ENCODE data around the gene HSD11B2. TPM values are rescaled to one million over a fixed set of nuclear protein-coding genes. Genes with fewer than 3 reads are reported as not detected.

The HSD11B2 gene
- total RNA-seq, 1 experiment from 2014 or later: 33.5 TPM

DNA sequence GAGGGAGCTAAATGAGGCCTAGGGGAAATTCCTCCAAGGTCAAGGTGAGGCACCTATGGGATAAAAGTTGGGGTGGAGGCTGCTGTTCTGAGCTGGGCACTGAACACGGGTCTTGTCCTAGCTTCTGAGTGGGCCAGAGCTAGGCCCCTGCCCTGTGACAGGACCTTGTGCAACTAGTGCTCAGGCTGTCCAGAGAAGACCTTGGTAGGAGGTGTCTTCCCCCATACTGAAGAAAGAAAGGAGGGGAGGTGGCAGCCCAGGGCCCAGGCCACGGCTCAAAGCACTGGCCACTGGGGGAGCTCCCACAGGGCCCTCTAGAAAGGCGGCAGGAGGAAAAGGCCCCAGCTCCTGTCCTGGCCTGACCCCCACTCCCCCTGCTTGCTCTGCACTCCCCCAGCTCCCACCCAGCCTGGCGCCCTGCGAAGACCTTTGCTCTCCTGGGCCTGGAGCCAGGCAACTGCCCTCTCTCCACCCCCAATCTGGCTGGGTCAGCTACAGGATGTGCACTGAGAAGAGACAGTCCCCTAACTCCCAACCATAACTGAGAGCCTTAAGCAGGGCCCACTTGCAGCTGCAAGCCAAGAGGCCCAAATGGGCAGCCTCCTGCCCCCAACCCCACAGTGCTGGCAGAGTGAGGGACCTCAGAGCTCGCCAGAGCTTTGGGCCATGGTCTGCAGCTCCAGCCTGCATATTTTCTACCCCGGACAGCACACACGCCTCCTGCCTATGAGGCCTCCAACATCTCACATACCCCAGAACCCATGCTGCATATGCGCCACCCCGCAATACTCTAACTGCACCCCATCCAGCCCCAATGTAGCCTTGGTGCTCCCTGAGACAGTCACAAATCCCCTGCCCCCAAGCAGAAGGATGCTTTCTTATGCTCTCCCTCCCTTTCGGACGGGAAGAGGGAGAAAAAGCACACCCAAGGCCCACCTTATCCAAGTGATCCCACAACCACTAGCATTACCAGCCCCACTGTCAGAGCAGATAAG, 15.3 kb downstream of the HSD11B2 start:
- no peak overlapping the region for H3K23ac ChIP-seq (ENCODE audit: insufficient read length, low read depth, low read length)
- H3K4me2 ChIP-seq (ENCODE audit: insufficient read depth, insufficient read length, low read length): no peak overlapping the region
- no peaks in the 10 kb centered on the region for H3K27me3 Mint-ChIP-seq (ENCODE audit: low read depth)
- no peak overlapping the region for H2BK20ac ChIP-seq (ENCODE audit: low read depth, low read length, poor library complexity, severe bottlenecking)
- no peak overlapping the region for H3T11ph ChIP-seq (ENCODE audit: low read length)
- no peaks in the 10 kb centered on the region for H3K79me1 ChIP-seq (ENCODE audit: insufficient read depth, low read depth, low read length, poor library complexity, severe bottlenecking)
- no peak for DNase-seq
- H2BK5ac ChIP-seq (ENCODE audit: insufficient read length, low read length): no peak overlapping the region
- H2BK15ac ChIP-seq (ENCODE audit: low read depth, low read length): no peak overlapping the region
- H2BK12ac ChIP-seq (ENCODE audit: insufficient read length, low read depth, low read length): no peak overlapping the region
- no peak overlapping the region for H4K8ac ChIP-seq (replicated peaks; ENCODE audit: insufficient read length, low read depth, low read length)
- no peaks in the 10 kb centered on the region for H3K4me1 ChIP-seq (ENCODE audit: insufficient read depth, low read length)
- peak overlapping the region in 2 of 3 experiments; percentile 44 to 65; a peak in 3 of 7 replicates for H3K27ac Mint-ChIP-seq
- H3K14ac ChIP-seq (ENCODE audit: insufficient read depth, low read length): no peak overlapping the region; the same call in 1 of the 2 replicates
- H4K20me1 ChIP-seq (ENCODE audit: control insufficient read depth, insufficient read depth, insufficient read length): no peaks in the 10 kb centered on the region
- H3K4me3 Mint-ChIP-seq: no peak overlapping the region
- H3K36me3 Mint-ChIP-seq (ENCODE audit: insufficient read depth in 1 of 3, low read depth in 3 of 3): peaks cover 0 to 21% (median 11%) of the 10 kb centered on the region in 3 experiments; a peak in 6 of 7 replicates
- peaks cover 16 to 17% of the 10 kb centered on the region in 2 experiments for H3K4me1 Mint-ChIP-seq
- no peak overlapping the region for H2AK5ac ChIP-seq (ENCODE audit: insufficient read length, low read length)
- H3K27me3 ChIP-seq (ENCODE audit: insufficient read depth, low read length): no peaks in the 10 kb centered on the region
- TF ChIP-seq, protein P1, sequence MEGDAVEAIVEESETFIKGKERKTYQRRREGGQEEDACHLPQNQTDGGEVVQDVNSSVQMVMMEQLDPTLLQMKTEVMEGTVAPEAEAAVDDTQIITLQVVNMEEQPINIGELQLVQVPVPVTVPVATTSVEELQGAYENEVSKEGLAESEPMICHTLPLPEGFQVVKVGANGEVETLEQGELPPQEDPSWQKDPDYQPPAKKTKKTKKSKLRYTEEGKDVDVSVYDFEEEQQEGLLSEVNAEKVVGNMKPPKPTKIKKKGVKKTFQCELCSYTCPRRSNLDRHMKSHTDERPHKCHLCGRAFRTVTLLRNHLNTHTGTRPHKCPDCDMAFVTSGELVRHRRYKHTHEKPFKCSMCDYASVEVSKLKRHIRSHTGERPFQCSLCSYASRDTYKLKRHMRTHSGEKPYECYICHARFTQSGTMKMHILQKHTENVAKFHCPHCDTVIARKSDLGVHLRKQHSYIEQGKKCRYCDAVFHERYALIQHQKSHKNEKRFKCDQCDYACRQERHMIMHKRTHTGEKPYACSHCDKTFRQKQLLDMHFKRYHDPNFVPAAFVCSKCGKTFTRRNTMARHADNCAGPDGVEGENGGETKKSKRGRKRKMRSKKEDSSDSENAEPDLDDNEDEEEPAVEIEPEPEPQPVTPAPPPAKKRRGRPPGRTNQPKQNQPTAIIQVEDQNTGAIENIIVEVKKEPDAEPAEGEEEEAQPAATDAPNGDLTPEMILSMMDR (conservative IDR thresholded peaks at IDR 0.05): no peak
- H3K27ac ChIP-seq (ENCODE audit: insufficient read length, low read depth, low read length): no peak overlapping the region
- no peak overlapping the region for H4K5ac ChIP-seq (ENCODE audit: insufficient read length, low read depth, low read length)
- no peak overlapping the region for H4K91ac ChIP-seq (ENCODE audit: insufficient read length, low read depth, low read length)
- no peaks in the 10 kb centered on the region for H3K9me3 ChIP-seq (ENCODE audit: control insufficient read depth, low read depth, low read length)
- no peak overlapping the region for H2AFZ ChIP-seq (ENCODE audit: low read length)
- no peaks in the 10 kb centered on the region for H3K79me2 ChIP-seq (ENCODE audit: insufficient read depth, low read length)
- H3K23me2 ChIP-seq (ENCODE audit: insufficient read length, low read depth, low read length, poor library complexity, severe bottlenecking): no peaks in the 10 kb centered on the region
- H3K56ac ChIP-seq (ENCODE audit: insufficient read length, low read depth, low read length): no peak overlapping the region
- WGBS (ENCODE audit: extremely low coverage, insufficient read length, low lambda C conversion rate): no CpG with 5 or more reads among the region's 12 CpGs
- no peaks in the 10 kb centered on the region for H3K9me3 Mint-ChIP-seq
- no peak overlapping the region for H3K9ac ChIP-seq (ENCODE audit: extremely low read depth, insufficient read length, low read length)
- no peak overlapping the region for H3K18ac ChIP-seq (ENCODE audit: insufficient read length, low read depth, low read length)
- no peak overlapping the region for H3K4ac ChIP-seq (ENCODE audit: low read depth, low read length)
- H2BK120ac ChIP-seq (ENCODE audit: low read depth, low read length, poor library complexity, severe bottlenecking): no peak overlapping the region

Measured in H9 (cell line).